ENCODE data around the gene LITAF.

Gene LITAF

DNA sequence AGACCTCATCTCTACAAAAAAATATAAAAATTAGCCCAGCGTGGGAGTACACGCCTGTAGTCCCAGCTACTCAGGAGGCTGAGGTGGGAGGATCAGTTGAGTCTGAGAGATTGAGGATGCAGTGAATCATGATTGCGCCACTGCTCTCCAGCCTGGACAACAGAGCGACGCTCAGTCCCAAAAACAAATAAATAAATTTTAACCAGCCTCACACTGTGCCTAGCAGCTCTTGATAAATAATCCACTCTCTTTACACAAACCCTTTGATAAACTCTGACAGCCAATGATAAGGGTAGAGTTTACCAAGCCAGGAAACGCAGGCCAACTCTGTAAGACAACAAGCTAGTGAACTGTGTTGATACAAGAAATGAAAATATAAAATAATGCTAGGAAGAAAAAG is 32.7 kb downstream of the LITAF start:
- FAIRE-seq (no peak), DNase-seq (ENCODE audit: insufficient read length, low spot score) (no peak)

- no peak for FAIRE-seq
Observed at GRCh38 chr16:11553371-11553770, 33.3 kb downstream of the LITAF start.

DNA sequence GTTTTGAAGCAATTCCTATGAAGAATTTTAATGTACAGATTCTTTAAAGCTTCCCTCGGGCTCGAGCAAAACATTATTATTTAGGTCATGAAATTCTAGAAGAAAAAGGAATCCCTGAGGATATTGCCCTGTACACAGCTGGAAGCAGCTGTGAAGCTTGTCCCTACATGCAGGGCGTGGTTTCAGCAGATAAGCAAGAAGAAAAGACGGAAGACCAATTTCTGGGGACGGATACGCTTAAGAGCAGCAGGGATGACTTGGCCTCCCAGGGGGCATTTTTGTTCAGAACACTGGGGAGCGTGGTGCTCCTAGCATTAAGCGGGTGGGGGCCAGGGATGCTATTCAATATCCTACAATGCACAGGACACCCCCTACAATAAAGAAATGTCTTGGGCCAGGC is 34.3 kb downstream of the LITAF start:
- DNase-seq (ENCODE audit: insufficient read length, low spot score) (no peak), FAIRE-seq (no peak)

More at GRCh38 chr16:11553371-11553770, 33.3 kb downstream of the LITAF start:
- no peak for DNase-seq (ENCODE audit: insufficient read length, low spot score)

DNA sequence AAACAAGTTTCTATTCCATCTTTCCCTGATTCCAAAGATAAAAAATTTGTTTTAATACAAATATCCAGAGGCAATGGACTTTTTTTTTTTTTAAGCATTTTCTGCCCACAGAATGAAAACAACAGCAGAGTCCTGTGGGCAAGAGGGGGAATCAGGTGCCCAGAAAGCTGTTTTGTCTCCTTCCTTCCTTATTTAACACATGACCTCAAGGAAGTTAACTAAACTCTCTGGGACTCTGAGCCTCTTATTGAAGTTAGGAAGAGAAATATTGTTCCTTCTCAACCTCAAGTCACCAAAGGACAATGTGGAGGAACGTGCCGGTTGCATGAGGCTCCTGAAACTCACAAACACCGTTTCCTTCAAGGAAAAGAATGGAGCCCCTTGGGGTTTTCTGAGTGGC is 34.9 kb downstream of the LITAF start:
- DNase-seq (ENCODE audit: insufficient read length, low spot score), result no peak
- FAIRE-seq, result no peak

DNA sequence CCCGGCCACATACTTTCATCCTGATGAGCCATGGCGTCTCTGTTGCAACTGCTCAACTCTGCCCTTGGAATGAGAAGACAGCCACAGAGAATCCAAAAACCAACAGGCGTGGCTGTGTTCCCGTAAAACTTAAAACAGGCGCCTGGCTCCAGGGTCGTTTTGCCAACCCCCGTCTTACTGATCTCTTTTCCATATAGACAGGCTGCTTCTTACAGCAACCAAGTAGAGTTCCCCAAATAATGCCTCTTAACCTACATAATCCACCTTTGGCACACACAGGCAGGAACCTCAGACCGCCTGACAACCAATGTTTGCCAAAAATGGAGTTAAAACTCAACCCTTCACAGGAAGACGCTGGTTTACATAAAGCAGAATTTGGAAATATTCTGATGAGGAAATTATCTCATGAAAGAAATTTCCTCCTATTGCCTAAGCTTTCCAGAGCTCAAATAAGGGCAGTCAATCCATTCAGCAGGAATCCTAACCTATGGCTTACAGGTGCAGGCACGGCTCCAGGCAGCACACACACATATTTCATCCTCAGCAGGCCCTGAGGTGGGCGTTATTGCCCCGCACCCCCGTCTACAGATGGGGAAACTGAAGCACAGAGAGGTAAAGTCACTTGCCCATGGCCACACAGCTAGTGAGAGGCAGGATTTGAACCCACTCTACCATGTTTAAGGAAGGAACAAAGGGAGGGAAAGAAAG is 35.8 kb downstream of the LITAF start:
- DNase-seq (ENCODE audit: insufficient read length, low spot score), result no peak
- no peak for FAIRE-seq

DNA sequence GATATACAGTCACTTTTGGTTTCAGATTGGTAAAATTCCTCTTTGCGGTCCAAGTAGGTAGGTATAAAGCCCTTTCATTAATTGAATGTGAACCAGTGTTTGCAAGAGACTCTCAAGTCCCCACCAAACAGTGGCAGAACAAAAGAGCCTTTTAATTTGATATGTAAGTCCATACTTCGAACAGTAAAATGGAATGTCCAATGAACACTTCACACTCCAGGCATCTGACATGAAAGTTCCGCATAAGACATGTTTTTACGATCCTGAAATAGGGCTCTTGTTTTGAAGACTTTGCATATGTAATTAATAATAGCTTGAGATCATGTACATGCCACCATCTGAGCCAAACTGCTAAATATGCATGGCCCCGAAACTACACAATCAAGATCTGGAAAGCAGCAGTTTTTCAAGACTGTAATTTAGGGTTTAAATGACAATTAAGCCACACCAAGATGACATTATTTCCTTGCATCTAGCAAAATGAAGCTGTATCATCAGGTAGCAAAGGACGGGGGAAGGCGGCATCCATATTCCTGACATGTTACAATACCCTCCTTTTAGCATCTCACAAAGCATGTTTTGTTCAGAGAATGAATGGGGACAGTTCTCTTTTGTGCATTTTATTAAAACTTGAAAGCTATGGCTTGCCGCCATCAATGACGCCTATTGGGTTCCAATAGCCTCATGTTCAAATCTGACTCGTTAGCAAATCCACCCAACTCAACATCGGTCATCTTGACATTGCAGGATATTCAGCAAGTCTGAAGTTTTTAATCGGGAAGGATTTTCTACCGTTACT is 39.4 kb downstream of the LITAF start:
- DNase-seq (ENCODE audit: insufficient read length, low spot score) (no peak), FAIRE-seq (no peak)

GRCh38 chr16:11546608-11547061 is 40.1 kb downstream of the LITAF start:
- no peak for FAIRE-seq
- no peak for DNase-seq (ENCODE audit: insufficient read length, low spot score)

DNA sequence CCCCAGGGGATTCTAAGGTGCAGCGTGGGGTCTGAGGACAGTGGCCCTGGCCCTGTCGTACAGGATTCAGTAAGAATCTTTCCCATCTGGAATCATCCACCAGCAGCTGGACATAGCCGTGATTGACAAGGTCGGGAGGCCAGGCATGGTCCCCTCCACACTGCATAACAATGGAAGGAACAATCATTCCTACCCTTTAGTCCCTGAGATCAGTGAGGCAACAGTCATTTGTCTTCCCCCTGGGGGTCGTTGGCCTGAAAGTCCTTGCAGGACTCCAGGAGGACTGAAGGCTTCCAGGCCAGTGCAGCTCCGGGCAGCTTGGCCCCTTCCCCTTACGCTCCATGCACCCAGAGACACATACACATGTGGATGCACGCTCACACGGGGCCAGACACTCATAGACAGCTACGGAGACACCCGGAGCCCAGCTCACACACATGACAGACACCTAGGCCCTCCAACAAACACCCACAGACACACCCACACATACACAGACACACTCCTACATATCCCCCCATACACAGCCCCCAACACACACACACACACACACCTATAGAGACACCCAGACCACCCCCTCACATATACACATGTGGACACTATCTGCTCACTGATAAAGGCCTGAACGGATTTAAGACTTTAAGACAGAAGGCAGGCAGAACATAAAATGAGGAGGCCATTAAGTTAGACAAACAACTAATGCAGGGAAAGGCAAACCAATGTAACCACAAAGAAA is 42.9 kb downstream of the LITAF start:
- no peak for DNase-seq (ENCODE audit: insufficient read length, low spot score)
- no peak for FAIRE-seq

DNA sequence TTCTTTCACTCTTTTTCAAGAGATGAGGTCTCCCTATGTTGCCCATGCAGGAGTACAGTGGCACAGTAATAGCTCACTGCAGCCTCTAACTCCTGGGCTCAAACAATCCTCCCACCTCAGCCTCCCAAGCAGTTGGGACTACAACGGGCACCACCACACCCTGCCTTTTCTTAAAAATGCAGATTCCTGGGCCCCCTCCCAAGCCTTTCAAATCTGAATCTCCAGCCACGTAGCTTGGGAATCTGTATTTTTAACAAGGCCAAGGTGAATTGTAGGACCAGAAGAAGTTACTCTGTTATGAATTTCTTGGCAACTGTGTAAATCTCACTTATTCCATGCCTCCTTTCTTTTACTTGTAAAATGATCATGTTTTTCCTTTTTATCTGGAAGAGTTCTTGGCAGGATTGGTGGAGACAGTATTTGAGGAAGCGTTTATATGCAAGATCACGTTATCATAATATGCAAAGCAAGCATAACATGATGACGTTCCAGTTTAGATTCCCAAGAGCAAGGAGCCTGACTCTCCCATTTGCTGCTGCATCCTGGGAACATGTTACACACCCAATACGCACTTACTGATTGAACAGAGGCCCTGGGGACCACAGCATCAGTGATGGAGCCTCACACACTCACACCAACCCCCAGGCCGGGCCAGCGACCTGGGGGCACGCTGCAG is 44.5 kb downstream of the LITAF start:
- FAIRE-seq, result no peak
- no peak for DNase-seq (ENCODE audit: insufficient read length, low spot score)

DNA sequence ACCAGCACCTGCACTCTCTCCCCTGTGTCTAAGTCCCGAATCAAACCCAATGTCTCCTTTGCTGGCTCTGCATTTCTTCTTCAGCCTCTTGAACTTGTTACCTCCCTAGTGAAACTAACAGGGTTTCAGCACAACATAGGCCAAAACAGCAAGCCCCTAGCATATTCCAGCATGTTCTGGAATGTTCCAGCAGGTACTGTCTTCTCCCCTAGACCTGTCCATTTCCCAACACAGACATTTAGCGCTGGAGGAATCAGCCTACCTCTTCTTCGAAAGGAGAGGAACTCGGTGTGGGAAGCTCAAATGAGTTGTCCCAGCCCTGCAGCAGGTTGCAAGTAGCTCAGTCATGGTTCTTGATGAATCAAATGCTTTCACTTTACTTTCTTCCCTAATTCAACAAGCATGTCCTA is 47.1 kb downstream of the LITAF start:
- DNase-seq (ENCODE audit: insufficient read length, low spot score) (no peak), FAIRE-seq (no peak)

- DNase-seq (ENCODE audit: insufficient read length, low spot score) (no peak), FAIRE-seq (no peak)
Observed at GRCh38 chr16:11538880-11539279, 47.8 kb downstream of the LITAF start.

DNA sequence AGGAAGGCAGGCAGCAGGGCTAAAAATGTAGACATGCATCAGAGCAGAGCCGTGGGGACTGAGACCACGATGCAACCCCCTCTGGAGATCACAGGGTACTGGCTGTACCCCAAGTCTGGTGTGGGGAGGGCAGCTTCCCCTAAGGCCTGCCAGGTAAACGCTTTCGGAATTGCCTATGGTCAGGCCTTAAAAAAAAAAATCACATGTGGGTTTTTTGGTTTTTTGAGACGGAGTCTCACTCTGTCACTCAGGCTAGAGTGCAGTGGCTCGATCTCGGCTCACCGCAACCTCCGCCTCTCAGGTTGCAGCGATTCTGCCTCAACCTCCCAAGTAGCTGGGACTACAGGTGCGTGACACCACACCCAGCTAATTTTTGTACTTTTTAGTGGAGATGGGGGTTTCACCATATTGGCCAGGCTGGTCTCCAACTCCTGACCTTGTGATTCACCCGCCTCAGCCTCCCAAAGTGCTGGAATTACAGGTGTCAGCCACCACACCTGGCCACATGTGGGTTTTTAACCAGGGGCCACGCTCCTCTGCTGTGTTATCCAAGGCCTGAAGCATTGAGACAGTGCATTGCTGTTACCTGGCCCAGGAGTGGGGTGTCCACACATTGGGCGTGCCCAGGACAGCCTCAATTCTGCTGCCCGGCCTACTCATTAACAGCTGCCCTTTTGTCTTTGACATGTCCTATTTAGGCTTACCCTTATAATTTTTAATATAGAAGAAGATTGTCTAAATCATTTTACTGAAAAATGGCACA is 50.4 kb downstream of the LITAF start:
- FAIRE-seq, result no peak

DNA sequence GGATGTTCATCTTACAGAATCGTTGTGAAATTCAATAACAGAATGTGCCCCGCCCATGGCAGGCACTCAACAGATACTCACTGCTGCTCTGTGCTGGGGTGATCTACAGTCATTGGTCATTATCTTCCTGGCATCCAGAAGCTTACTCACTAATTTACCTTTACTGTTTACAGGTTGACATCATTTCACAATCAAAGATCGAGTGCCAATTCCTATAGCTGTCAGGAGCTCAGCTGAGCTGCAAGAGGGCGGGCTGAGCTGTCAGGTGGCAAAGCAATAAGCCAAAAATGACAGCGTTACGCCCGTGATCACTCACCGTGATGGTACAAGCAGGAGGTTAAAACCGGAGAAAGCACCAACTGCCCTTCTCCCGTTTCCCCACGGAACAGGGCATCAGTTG is 51.2 kb downstream of the LITAF start:
- DNase-seq (ENCODE audit: insufficient read length, low spot score), result no peak
- no peak for FAIRE-seq

More for the DNA sequence above, 50.4 kb downstream of the LITAF start:
- no peak for DNase-seq (ENCODE audit: insufficient read length, low spot score)

DNA sequence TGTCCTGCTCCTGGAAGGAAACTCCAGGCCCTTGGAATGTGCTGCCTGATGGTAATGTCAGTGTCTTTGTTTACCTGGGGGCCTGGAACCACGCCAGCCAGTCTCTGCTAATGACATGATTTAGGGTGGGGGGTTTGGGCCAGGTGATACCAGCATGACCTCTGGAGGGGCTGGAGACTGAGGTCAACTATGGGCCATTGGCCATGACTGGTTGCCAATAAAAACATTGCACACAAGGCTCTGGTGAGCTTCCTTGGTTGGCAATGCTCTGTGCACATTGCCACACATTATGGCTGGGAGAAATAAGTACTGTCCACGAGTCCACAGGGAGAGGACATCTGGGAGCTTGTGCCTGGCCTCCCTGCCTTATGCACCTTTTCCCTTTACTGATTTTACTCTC is 52.5 kb downstream of the LITAF start:
- no peak for DNase-seq (ENCODE audit: insufficient read length, low spot score)
- FAIRE-seq, result no peak

GRCh38 chr16:11533588-11533987 is 53.1 kb downstream of the LITAF start:
- no peak for FAIRE-seq
- no peak for DNase-seq (ENCODE audit: insufficient read length, low spot score)

GRCh38 chr16:11530171-11530940 is 56.4 kb downstream of the LITAF start:
- DNase-seq (ENCODE audit: insufficient read length, low spot score) (no peak), FAIRE-seq (no peak)

DNA sequence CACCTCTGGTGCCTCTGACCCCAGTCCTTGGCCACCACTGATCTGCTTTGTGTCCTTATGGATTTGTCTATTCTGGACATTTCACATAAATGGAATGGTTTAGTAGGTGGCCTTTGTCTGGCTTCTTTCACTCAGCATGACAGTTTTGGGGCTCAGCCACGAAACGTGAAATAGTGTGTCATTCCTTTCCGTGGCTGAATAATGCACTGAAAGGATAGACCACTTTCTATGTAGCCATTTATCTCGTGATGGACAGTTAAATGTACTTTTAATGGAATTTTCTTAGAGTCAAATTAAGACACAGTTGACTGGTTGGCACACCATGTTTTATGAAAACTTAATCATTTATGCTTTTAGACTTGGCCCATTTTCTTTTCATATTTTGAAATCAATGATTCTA is 57.4 kb downstream of the LITAF start:
- DNase-seq (ENCODE audit: insufficient read length, low spot score), result no peak
- FAIRE-seq, result no peak

GRCh38 chr16:11528053-11528452 is 58.7 kb downstream of the LITAF start:
- FAIRE-seq, result no peak
- no peak for DNase-seq (ENCODE audit: insufficient read length, low spot score)

DNA sequence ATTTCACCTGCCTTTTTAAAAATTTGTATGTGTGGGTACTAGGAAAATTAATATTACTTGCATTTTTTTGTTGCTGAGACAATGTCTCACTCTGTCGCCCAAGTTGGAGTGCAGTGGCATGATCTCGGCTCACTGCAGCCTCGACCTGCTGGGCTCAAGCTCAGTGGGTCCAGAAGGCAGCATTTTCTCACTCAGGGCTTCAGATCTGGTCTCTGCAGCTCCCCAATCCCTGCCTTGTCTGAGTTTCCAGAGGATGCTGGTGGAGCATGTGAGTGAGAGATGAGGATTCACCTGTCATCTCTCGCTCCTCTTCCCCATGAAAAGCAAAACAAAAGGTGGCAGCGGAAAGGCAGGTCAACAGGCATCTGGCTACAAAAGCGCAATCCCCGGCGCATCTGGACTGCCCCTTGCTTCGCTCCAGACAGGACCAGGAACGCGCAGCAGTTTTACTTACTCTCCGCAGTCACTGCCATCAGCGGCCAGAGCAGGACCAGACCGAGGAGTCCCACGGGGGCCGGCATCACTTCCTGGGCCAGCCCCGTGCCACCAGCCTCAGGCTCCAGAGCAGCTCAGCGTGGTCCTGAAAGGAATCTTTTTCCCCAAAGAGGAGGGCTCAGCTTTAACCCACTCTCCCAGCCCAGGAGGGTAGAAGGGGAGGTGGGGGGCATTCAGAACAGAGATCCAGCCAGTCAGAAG is 59.9 kb downstream of the LITAF start:
- FAIRE-seq, result no peak
- DNase-seq (ENCODE audit: insufficient read length, low spot score), result no peak

All from GM19239 (cell line).